Measurements from ENCODE around the gene WDR33. TPM values are rescaled to one million over a fixed set of nuclear protein-coding genes. Genes with fewer than 3 reads are reported as not detected.
"Not testable (repeated sequence)": the region's sequence is repeated elsewhere in the genome, so short reads cannot be mapped to it uniquely, and the experiment has no call there.

WDR33 gene
- total RNA-seq, 4 donors from 2014 or later, result 35.2 to 48.0 (median 36.6) TPM

DNA sequence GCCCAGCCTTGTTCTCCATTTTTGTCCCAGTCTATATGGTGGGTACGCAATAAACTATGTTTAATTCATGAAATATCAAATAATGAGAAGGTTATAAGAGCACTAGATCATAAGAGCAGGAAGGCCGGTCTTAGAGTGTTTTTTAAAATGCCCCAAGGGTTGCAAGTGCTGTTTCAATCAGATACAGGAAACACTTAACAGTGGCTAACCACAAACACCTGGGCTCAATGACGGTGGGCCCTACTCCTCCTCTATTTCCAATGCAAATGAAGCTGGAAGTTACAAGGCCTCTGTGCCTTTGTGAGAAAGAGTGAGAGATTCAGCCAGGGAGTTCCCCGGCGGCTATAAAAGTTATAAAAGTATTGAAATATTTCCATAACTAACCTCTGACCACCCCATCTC lies 18.9 kb upstream of the WDR33 start:
- DNase-seq, result peak; percentile 67

DNA sequence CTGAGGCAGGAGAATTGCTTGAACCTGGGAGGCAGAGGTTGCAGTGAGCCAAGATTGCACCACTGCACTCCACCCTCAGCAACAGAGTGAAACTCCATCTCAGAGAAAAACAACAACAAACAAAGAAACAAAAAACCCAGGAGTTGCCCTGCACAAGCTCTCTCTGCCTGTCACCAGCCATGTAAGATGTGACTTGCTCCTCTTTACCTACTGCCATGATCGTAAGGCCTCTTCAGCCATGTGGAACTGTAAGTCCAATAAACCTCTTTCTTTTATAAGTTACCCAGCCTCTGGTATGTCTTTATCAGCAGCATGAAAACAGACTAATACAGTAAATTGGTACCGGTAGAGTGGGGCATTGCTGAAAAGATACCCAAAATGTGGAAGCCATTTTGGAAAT lies 15.7 kb upstream of the WDR33 start:
- in situ Hi-C loops (cut with MboI; ENCODE audit: low pct_ligation_motif_present in 1 of 4, low pct_unique_long_range_greater_than_20kb in 1 of 4, low sequenced_read_pairs in 3 of 4); H3K4me1 ChIP-seq; intact Hi-C loops (cut with DNase I; ENCODE audit: low total_unique reads); H3K4me3 ChIP-seq; DNase-seq; H3K27me3 ChIP-seq; H3K27ac ChIP-seq; H3K9me3 ChIP-seq; H3K36me3 ChIP-seq: not testable (repeated sequence)
- WGBS, 2 donors (ENCODE audit: low coverage in 1 of 2), result 98 to 100% methylated on average over 1 to 2 of the region's 2 CpGs

More for the DNA sequence above, 18.9 kb upstream of the WDR33 start:
- Histone ChIP-seq H3K36me3 (no peaks in the 10 kb centered on the region), H3K27ac (peak overlapping the region in 2 of 4 donors; percentile 6 to 68), H3K9me3 (no peaks in the 10 kb centered on the region), H3K4me3 (no peak overlapping the region), H3K4me1 (no peaks in the 10 kb centered on the region), H3K27me3 (no peaks in the 10 kb centered on the region)
- 50 to 54% methylated on average over 4 to 5 of the region's 5 CpGs for WGBS, 2 donors (ENCODE audit: low coverage in 1 of 2)
- intact Hi-C loops (cut with DNase I; ENCODE audit: low total_unique reads) (no loop called here), in situ Hi-C loops (cut with MboI; ENCODE audit: low pct_ligation_motif_present in 1 of 4, low pct_unique_long_range_greater_than_20kb in 1 of 4, low sequenced_read_pairs in 3 of 4) (no loop called here)
- TF ChIP-seq EP300 (IDR thresholded peaks at IDR 0.05; ENCODE audit: low read depth) (no peak), POLR2AphosphoS5 (IDR thresholded peaks at IDR 0.05) (no peak), POLR2A (IDR thresholded peaks at IDR 0.05) (no peak)
- TF ChIP-seq, protein P1, sequence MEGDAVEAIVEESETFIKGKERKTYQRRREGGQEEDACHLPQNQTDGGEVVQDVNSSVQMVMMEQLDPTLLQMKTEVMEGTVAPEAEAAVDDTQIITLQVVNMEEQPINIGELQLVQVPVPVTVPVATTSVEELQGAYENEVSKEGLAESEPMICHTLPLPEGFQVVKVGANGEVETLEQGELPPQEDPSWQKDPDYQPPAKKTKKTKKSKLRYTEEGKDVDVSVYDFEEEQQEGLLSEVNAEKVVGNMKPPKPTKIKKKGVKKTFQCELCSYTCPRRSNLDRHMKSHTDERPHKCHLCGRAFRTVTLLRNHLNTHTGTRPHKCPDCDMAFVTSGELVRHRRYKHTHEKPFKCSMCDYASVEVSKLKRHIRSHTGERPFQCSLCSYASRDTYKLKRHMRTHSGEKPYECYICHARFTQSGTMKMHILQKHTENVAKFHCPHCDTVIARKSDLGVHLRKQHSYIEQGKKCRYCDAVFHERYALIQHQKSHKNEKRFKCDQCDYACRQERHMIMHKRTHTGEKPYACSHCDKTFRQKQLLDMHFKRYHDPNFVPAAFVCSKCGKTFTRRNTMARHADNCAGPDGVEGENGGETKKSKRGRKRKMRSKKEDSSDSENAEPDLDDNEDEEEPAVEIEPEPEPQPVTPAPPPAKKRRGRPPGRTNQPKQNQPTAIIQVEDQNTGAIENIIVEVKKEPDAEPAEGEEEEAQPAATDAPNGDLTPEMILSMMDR (IDR thresholded peaks at IDR 0.05), result no peak

DNA sequence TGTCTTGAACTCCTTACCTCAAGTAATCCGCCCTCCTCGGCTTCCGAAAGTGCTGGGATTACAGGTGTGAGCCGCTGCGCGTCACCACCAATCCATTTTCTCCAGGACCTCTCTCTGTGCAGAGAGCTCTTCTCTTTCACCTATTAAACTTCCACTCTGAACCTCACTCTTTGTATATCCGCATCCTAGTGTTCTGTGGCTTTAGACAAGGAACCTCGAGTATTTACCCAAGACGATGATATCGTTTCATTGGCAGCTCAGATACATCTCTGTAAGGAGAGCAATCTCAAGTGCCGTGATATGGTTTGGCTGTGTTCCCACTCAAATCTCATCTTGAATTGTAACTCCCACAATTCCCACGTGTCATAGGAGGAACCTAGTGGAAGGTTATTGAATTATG lies 15.1 kb upstream of the WDR33 start:
- Histone ChIP-seq H3K27ac (no peak overlapping the region), H3K27me3 (no peaks in the 10 kb centered on the region), H3K4me3 (no peak overlapping the region), H3K36me3 (no peaks in the 10 kb centered on the region), H3K9me3 (peaks cover 3 to 4% of the 10 kb centered on the region in 2 donors), H3K4me1 (no peaks in the 10 kb centered on the region)
- no peak for TF ChIP-seq POLR2A (IDR thresholded peaks at IDR 0.05)
- no peak for TF ChIP-seq POLR2AphosphoS5 (IDR thresholded peaks at IDR 0.05)
- 83 to 87% methylated on average over 10 to 12 of the region's 12 CpGs for WGBS, 2 donors (ENCODE audit: low coverage in 1 of 2)
- in situ Hi-C loops (cut with MboI; ENCODE audit: low pct_ligation_motif_present in 1 of 4, low pct_unique_long_range_greater_than_20kb in 1 of 4, low sequenced_read_pairs in 3 of 4), result no loop called here
- intact Hi-C loops (cut with DNase I; ENCODE audit: low total_unique reads), result no loop called here
- DNase-seq, result no peak

DNA sequence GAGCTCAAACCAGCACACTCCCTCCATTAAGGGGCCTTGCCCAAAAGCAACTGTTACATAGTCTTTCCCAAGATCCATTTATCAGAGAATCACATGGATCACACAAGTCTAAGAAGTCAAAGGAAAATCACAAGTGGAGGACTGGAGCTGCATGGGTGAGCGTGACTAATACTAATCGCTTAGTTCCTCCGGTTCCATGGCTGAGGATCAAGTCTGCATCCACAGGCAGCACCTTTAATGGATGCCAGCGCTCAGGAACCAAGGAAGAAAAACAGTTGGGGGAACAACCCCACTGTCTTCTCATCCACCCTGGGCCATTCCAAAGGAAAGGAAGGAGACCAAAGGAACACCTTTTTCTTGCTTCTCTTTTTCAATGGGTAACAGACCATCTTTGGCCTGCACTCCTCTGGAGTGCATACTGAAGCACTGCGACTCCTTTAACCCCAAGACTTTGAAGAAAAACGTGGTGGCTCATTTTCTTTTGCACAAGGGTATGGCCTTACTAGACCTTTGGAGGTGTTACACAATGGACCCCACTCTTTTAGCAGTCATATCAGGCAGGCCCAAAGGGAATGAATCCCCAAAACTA lies 9.2 kb upstream of the WDR33 start:
- 77 to 83% methylated on average over 5 to 6 of the region's 6 CpGs for WGBS, 2 donors (ENCODE audit: low coverage in 1 of 2)
- Histone ChIP-seq H3K4me1 (no peaks in the 10 kb centered on the region), H3K27ac (no peak overlapping the region), H3K4me3 (no peak overlapping the region), H3K36me3 (no peaks in the 10 kb centered on the region), H3K9me3 (peaks cover 16 to 22% of the 10 kb centered on the region in 2 donors), H3K27me3 (no peaks in the 10 kb centered on the region)
- intact Hi-C loops (cut with DNase I; ENCODE audit: low total_unique reads) (no loop called here), in situ Hi-C loops (cut with MboI; ENCODE audit: low pct_ligation_motif_present in 1 of 4, low pct_unique_long_range_greater_than_20kb in 1 of 4, low sequenced_read_pairs in 3 of 4) (no loop called here)
- no peak for DNase-seq
- TF ChIP-seq POLR2AphosphoS5 (IDR thresholded peaks at IDR 0.05) (no peak), EP300 (IDR thresholded peaks at IDR 0.05; ENCODE audit: low read depth) (no peak)

DNA sequence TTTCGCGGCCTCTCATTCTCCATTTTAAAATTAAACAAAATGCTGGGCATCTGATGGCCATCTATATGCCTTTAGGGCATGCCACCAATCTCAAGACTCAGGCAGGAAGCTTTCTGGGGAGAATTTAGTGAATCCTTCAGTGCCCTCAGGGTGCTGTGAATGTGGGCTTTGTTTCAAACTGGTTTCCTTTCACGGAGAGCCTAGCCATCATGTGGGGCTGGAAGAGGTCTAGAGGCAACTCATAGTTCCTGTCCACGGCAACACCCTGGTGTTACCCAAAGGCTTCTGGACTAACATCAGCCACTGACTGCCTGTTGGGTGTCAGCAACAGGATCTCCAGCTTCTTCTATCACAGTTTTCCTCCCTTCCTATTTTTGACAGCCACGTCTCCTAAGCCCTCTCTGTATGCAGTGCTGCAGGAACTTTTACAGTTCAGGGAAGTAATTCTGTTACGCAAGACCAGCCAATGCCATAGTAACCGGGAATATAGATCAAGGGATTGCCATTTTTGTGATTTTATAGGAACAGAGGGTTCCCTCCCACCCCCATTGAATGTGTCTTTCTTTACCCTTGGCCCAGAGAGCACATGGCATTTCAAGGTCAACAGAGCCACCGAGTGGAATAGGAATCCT lies 7.9 kb upstream of the WDR33 start:
- Histone ChIP-seq H3K9me3 (peaks cover 16 to 22% of the 10 kb centered on the region in 2 donors), H3K27ac (no peak overlapping the region), H3K36me3 (no peaks in the 10 kb centered on the region), H3K4me3 (no peak overlapping the region), H3K27me3 (no peaks in the 10 kb centered on the region), H3K4me1 (no peaks in the 10 kb centered on the region)
- WGBS, 2 donors (ENCODE audit: low coverage in 1 of 2), result 79 to 82% methylated on average over 6 to 8 of the region's 8 CpGs
- intact Hi-C loops (cut with DNase I; ENCODE audit: low total_unique reads), result no loop called here
- TF ChIP-seq, protein P1 (IDR thresholded peaks at IDR 0.05), result no peak
- in situ Hi-C loops (cut with MboI; ENCODE audit: low pct_ligation_motif_present in 1 of 4, low pct_unique_long_range_greater_than_20kb in 1 of 4, low sequenced_read_pairs in 3 of 4), result no loop called here
- DNase-seq, result no peak
